ENCODE results near the gene LBX2.

The LBX2 gene

GRCh38 chr2:74528600-74529356 lies 29.4 kb upstream of the LBX2 start:
- peak in 1 of 10 donors; percentile 81 for DNase-seq
- intact Hi-C loops (cut with DNase I): loop anchor here (1.0 to 2.0 kb wide), 3 partner anchors 20 to 58 kb away; partner anchors contain the start of gene TTC31

GRCh38 chr2:74527741-74528140 lies 28.3 kb upstream of the LBX2 start:
- DNase-seq: no peak
- intact Hi-C loops (cut with DNase I): loop anchor here (2.0 kb wide), 1 partner anchor 59 kb away; no protein-coding TSS in a partner anchor

- intact Hi-C loops (cut with DNase I): no loop called here
- no peak for DNase-seq
Observed at GRCh38 chr2:74526649-74527230, 27.3 kb upstream of the LBX2 start.

- DNase-seq: peak in 1 of 10 donors; percentile 79
- intact Hi-C loops (cut with DNase I): no loop called here
Observed at GRCh38 chr2:74525717-74526648, 26.6 kb upstream of the LBX2 start, which contains the start of gene DQX1. Gene DQX1 (minus strand): TSS chr2:74526231. CDS start chr2:74525729, 502 bp downstream.

DNA sequence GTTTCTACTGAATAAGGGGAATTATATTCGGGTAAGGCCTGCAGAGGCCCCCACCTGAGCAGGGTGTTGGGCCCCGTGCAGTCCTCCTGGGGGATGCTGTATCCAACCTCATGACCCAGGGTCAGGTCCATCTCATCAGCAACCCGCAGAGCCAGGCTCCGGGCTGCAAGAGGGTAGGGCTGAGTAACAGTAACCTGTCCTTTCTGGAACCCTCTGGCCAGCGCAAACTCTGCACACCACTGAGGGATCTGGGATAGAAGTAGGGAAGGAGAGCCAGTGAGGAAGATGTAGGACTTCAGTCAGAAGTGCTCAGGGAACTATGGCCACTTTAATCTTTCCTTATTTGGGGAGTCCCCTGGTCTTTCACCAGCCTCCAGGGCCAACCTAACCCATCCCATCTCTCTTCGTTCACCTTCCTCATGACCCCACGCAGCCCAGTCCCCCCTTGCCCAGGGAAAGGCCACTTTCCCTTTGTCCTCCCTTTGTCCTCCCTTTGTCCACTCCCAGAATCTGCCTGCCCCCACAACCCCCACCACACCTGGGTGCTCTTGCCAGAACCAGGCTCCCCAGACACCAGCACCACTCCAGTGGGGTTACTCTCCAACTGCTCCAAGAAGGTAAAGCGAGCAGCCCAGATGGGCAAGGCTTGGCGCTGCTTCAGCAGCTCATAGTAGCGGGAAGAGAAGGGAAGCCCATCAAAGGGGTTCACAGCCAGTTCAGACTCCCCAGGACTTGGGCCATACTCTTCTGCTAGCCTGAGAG lies 25.7 kb upstream of the LBX2 start:
- intact Hi-C loops (cut with DNase I): no loop called here
- DNase-seq: peak in 1 of 10 donors; percentile 51

- intact Hi-C loops (cut with DNase I): no loop called here
- DNase-seq: no peak
Observed at GRCh38 chr2:74524005-74524404, 24.6 kb upstream of the LBX2 start.

- intact Hi-C loops (cut with DNase I): no loop called here
- DNase-seq: no peak
Observed at GRCh38 chr2:74522516-74522915, 23.1 kb upstream of the LBX2 start.

- intact Hi-C loops (cut with DNase I): no loop called here
- DNase-seq: no peak
Observed at GRCh38 chr2:74516650-74517049, 17.2 kb upstream of the LBX2 start.

GRCh38 chr2:74515981-74516633 lies 16.7 kb upstream of the LBX2 start:
- intact Hi-C loops (cut with DNase I): no loop called here
- DNase-seq: peak in 6 of 10 donors; percentile 27 to 92 (median 68)

DNA sequence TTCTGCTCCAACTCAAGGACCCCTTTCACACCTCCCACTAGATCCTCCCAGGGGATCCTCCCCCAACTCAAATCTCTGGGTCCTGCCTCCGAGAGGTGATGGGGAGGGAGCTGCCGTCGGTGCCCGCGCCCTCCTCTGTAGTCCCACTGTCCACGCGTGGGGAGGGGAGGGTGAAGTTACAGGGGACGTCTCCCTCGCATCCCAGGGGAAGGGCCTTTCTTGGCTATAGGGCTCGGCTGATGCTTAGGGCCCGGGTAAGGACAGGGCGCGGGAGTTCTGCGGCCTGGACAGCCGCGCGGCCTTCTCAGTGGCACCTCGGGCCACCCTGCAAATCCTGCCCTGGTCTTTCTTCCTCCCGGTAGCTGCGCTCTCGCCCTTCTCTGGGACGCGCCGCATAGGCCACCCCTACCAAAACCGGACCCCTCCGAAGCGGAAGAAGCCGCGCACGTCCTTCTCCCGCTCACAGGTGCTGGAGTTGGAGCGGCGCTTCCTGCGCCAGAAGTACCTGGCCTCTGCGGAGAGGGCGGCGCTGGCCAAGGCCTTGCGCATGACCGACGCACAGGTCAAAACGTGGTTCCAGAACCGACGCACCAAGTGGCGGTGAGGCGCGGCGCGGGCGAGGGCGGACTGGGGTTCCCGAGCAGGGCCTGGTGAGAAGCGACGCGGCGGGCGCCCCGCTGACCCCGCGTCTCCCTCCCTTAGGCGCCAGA lies 16.0 kb upstream of the LBX2 start:
- peak in 2 of 10 donors; percentile 53 to 59 for DNase-seq
- intact Hi-C loops (cut with DNase I): no loop called here

- DNase-seq: peak in 1 of 10 donors; percentile 73
Observed at GRCh38 chr2:74514368-74515270, 15.2 kb upstream of the LBX2 start, which contains the start of gene TLX2. Gene TLX2 (plus strand): TSS chr2:74514450. CDS start chr2:74514807, 357 bp downstream.

GRCh38 chr2:74513605-74514367 lies 14.4 kb upstream of the LBX2 start:
- intact Hi-C loops (cut with DNase I): no loop called here
- DNase-seq: peak in 1 of 10 donors; percentile 72

More at GRCh38 chr2:74514368-74515270, 15.2 kb upstream of the LBX2 start, which contains the start of gene TLX2:
- intact Hi-C loops (cut with DNase I): no loop called here

GRCh38 chr2:74512744-74513604 lies 13.6 kb upstream of the LBX2 start:
- DNase-seq: peak in 2 of 10 donors; percentile 33 to 59
- intact Hi-C loops (cut with DNase I): no loop called here

- intact Hi-C loops (cut with DNase I): no loop called here
- peak in 2 of 10 donors; percentile 8 to 35 for DNase-seq
Observed at GRCh38 chr2:74511104-74511989, 11.9 kb upstream of the LBX2 start.

DNA sequence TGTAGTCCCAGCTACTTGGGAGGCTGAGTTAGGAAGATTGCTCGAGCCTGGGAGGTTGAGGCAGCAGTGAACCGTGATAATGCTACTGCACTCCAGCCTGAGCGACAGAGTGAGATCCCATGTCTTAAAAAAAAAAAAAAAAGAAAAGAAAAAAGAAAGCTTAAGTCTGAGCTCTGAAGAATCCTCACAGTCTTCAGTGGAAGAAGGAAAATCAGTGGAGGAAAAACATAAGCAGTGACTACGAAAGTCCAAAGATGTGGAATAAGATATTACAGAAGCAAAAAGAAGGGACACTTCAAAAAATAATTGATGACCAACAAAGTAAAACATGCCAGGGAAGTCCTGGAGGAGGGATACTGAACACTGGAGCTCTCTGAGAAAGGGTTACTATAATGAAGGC lies 10.9 kb upstream of the LBX2 start:
- intact Hi-C loops (cut with DNase I): no loop called here
- no peak for DNase-seq

All from posterior cingulate gyrus (tissue), 11 donors.